B cell (primary cell): ENCODE results near the gene ZFR.

Experiments
- EZH2 ChIP-seq: IDR thresholded peaks from 2 replicates; pipeline ENCODE4 v1.6.1; 2012; ENCODE audit warnings: borderline replicate concordance, low read depth, mild to moderate bottlenecking, moderate library complexity, low read length; ENCODE audit not compliant: insufficient read depth, poor library complexity, severe bottlenecking
- TF ChIP-seq, protein P1 (sequence below): fragments of 200-600 bp; IDR thresholded peaks from one replicate; pipeline ENCODE4 v1.8.0; 2022; ENCODE audit warnings: antibody characterized with exemption, mild to moderate bottlenecking

DNA sequence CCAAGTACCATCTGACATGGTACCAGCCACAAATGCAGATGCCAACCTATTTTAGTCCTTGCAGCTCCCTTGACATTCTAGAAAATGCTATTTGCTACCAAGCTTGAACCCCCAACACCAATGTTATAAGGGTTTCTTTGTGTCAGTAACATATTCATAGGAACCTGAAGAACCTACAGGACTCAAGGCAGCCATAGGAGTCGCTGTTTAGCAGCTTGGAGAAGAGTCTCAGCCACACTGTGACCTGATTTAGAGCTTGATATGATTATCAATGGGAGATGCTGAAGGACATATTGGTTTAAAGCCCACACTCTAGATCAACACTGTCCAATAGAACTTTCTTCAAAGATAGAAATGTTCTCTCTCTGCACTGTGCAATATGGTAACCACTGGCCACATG, 6.4 kb upstream of the ZFR start:
- TF ChIP-seq, protein P1, sequence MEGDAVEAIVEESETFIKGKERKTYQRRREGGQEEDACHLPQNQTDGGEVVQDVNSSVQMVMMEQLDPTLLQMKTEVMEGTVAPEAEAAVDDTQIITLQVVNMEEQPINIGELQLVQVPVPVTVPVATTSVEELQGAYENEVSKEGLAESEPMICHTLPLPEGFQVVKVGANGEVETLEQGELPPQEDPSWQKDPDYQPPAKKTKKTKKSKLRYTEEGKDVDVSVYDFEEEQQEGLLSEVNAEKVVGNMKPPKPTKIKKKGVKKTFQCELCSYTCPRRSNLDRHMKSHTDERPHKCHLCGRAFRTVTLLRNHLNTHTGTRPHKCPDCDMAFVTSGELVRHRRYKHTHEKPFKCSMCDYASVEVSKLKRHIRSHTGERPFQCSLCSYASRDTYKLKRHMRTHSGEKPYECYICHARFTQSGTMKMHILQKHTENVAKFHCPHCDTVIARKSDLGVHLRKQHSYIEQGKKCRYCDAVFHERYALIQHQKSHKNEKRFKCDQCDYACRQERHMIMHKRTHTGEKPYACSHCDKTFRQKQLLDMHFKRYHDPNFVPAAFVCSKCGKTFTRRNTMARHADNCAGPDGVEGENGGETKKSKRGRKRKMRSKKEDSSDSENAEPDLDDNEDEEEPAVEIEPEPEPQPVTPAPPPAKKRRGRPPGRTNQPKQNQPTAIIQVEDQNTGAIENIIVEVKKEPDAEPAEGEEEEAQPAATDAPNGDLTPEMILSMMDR, result no peak
- no peak for TF ChIP-seq EZH2
